GM21723 (cell line): ENCODE data around the gene RINT1.
A peak's percentile ranks its signal among the peaks of the same experiment; 100 is the strongest.
"Not testable (repeated sequence)": the region's sequence is repeated elsewhere in the genome, so short reads cannot be mapped to it uniquely, and the experiment has no call there.

Experiments used
- ATAC-seq: cut with Tn5 transposase; IDR thresholded peaks from one replicate; pipeline ENCODE4 v1.9.1; 2021; ENCODE audit warnings: mild to moderate bottlenecking, moderate library complexity; ENCODE audit not compliant: unreplicated experiment

Gene RINT1

DNA sequence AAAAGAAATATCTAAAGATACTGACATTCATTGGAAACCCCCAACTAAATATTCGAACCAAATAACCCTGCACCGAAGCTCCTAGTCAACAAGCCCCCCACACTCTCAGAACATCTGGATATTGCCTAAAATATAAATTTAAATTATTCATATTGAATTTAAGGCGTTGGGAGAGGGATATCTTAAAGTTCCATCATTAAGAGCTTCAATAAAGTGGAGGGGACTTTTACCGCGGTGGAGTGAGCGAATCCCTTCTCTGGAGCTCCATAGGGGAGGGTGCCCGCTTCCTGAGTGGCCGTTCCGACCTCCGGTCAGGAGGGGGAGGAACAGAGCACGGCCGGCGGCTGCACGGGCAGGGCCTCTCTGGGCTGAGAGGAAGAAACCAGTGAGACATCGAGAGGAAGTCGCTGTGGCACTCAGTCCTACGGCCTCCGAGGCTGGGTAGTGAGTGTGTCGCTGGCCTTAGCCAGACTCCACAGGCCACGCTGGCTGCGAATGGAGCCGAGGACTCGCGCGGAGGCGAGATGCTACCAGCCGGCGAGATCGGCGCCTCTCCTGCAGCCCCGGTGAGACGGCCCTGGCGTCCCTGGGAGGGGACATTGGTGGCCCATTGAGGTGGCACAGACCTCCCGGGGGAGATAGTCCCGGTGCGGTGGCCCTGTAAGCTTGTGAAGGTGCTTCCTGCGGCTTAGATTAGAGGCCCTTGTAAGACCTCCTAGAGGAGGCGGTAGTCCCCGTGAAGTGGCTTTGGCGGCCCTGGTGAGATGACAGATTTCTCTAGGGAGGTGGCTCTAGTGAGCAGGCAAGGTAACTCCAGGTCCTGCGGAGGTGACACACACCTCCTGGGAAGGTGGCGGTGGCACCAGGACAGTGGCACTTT lies at the start of gene RINT1:
Gene RINT1 (plus strand): TSS at position 410 of the 880 bp plus-strand sequence. CDS start 115 bp downstream, at position 525.
- peak; percentile 95 for ATAC-seq

DNA sequence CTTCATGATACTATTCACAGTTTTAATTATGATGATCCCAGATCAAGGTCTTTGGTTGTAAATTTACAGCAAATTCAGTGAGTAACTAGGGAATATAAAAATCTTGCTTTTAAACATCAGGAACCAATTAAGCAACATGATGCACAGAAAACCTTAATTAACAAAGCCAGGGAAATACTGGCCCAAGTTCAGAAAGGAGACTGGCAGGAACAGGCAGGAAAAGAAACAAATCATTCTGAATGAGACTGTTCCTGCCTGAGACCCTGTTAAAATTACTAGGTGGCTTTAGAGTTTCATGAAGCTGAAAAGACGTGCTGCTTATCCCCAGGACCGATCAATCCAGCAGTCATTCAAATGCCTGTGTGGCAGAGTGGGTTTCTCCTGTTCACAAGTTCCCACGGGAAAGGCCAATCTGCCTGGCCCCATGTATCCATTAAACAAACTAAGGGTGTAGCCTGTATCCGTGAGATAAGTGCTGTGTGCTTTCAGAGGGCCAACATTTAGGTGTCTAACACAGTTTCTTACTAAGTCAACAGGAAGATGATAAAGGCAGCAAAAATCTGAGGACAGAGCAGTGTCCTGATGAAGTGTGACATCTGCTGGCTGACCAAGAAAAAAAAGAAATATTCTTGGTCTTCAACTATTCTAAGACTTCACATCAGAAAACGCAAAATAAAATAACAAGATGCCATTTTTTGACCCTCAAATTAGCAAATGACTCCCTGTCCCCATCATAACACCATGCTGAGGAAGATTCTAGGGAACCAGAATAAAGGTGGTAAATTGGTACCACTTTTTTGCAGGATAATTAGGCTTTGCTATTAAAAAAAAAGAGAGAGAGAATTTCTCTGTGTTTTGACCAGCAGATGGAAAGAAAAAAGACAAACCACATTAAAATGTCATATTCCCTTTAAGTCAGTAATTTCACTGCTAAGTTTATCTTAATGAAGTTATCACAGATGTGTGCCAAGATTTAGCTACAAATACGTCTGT lies 44.1 kb upstream of the RINT1 start:
- no peak for ATAC-seq

DNA sequence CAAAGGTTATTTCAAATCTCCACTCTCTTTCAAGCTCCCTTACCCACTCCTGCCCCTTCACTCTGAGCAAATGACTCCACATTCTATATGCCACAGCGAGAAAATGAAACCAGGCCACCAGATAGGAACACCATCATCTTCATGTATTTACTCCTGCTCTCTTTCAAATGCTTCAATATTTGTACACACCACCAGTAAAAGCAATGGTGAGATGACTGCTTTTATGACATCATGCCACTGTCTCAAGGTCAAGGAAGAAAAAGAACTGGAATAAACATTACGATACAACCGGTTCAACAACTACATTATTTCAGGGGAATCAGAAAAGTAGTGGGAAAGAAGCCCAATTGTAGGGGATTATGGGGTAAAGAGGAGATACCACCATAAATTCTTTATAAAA lies 42.6 kb upstream of the RINT1 start:
- ATAC-seq: no peak

DNA sequence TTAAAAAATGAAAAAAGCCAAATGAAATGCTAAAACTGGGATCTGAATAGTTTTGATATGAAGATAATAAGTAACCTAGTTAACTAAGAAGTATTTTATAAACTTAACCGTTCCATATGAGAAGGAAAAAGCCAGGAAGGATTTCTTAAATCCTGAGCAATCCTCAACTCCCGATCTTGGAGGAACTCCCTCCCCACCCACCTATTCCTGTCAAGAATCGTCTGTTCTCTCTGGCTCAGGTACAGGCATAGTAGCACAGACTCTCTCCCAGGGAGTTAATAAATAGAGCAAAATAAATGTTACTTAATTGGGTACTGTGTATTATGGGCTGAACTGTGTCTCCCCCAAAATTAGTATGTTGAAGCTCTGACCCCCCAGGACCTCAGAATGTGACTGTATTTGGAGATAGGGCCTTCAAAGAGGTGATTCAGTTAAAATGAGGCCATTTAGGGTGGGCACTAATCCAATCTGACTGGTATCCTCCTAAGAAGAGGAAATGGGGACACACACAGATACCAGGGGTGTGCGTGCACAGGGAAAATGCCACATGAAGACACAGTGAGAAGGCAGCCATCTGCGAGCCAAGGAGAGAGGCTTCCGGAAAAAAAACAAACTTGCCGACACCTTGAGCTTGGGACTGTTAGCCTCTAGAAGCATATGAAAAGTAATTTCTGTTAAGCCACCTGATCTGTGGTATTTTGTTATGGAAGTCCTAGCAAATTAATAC lies 38.6 kb upstream of the RINT1 start:
- no peak for ATAC-seq

DNA sequence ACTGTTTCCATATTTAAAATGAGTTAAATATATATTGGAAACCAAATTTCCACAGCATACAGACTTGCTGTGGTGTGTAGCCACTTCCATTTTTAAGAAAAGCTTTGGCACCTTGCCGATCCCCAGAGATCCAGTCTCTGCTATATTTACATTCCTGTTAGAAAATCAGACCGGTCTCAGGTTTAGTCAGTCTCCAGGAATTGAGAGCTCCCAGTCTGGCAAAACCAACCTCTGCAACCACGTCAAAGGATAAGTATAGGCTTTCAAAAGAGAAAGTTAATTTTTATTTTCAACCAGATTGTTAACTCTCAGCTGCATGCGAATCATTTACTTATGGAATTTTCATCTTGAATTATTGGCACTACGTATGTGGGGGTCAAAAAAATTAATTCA lies 38.1 kb upstream of the RINT1 start:
- no peak for ATAC-seq

- ATAC-seq: no peak
Measured at GRCh38 chr7:105496521-105496920, 35.5 kb upstream of the RINT1 start.

DNA sequence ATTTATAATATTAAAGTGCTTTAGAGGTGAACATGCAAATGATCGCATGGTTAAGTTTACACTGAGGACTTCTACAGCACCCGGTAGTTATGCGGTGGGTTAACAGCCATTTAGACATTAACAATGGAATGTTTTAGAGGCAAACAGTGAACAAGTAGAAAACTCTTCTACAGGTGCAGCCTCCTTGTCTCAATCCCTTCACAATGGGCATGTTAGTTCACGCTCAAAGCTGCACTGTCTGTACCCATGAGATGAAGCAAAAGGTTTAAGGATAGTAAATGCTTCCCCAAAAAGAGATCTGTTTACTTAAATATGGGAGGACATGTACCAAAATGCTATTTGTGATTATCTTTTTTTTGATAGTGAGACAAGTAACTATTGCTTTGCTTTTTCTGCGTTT lies 35.0 kb upstream of the RINT1 start:
- no peak for ATAC-seq

GRCh38 chr7:105502173-105502572 lies 29.8 kb upstream of the RINT1 start:
- ATAC-seq: no peak

- ATAC-seq: no peak
Measured at GRCh38 chr7:105512415-105512814, 19.6 kb upstream of the RINT1 start.

- no peak for ATAC-seq
Measured at GRCh38 chr7:105512926-105513526, 19.0 kb upstream of the RINT1 start.

- ATAC-seq: not testable (repeated sequence)
Measured at GRCh38 chr7:105515610-105516009, 16.4 kb upstream of the RINT1 start.

DNA sequence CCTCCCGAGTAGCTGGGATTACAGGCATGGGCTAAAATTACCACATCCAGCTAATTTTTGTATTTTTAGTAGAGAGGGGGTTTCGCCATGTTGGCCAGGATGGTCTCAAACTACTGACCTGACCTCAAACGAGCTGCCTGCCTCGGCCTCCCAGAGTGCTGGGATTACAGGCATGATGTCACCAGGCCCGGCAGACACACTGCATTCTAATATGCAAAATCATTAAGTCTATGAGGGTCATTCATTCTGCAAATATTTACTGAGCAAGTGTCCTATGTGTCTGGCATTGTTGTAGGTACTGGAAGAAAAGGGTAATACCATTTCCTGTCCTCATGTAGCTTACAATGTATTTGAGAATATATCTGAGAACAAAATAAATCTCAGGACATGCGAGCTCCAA lies 12.6 kb upstream of the RINT1 start:
- ATAC-seq: no peak

- ATAC-seq: not testable (repeated sequence)
Measured at GRCh38 chr7:105520620-105521019, 11.4 kb upstream of the RINT1 start.

GRCh38 chr7:105521027-105521716 lies 10.8 kb upstream of the RINT1 start:
- peak; percentile 44 for ATAC-seq

GRCh38 chr7:105521717-105522463 lies 10.1 kb upstream of the RINT1 start, which contains the start of gene PUS7:
TSS of gene PUS7 (minus strand) at chr7:105522271. CDS start at chr7:105508512, 13,759 bp downstream.
- peak; percentile 87 for ATAC-seq

DNA sequence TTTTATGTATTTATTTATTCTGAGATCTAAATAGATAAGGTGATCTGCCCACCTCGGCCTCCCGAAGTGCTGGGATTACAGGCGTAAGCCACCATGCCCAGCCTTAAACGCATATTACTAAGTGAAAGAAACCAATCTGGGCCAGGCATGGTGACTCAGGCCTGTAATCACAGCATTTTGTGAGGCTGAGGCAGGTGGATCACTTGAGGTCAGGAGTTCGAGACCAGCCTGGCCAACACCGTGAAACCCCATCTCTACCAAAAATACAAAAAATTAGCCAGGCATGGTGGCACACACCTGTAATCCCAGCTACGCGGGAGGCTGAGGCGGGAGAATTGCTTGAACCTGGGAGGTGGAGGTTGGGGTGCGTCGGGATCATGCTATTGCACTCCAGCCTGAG lies 7.6 kb upstream of the RINT1 start:
- ATAC-seq: not testable (repeated sequence)

GRCh38 chr7:105524840-105525239 lies 7.2 kb upstream of the RINT1 start:
- ATAC-seq: no peak

GRCh38 chr7:105527737-105528136 lies 4.3 kb upstream of the RINT1 start:
- ATAC-seq: not testable (repeated sequence)

DNA sequence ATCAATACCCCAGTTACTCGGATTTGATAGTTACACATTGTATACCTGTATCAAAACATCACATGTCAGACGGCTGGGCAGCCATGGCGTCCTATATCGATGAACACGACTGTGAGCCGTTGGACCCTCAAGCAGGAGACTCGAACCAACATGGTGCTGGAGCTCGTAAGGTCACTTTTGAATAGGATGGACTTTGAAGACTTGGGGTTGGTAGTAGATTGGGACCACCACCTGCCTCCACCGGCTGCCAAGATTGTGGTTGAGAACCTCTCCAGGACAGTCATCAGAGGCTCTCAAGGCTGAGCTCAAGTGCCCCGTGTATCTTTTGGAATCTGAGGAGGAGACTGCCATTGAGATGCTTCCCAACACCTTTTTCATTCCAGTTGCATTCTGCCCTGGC lies 1.9 kb upstream of the RINT1 start:
- no peak for ATAC-seq
